Activated naive CD4-positive, alpha-beta T cell treated with anti-CD3 and anti-CD28 coated beads, Interleukin-2, amount 50 U/mL, for 72 hours (primary cell): Measurements from ENCODE around the gene SLC35F3. TPM values are rescaled to one million over a fixed set of nuclear protein-coding genes. Genes with fewer than 3 reads are reported as not detected.

Experiments used
- ATAC-seq, 2 donors: fragments of 150-1000 bp; cut with Tn5 transposase; 2 replicates each; pipeline ENCODE4 v1.10.0; 2021; ENCODE audit warnings: mild to moderate bottlenecking in 2 of 2, moderate library complexity in 2 of 2
- DNase-seq, 2 donors: peaks; one replicate each; pipeline ENCODE4 v3.0.0; 2021 to 2022; ENCODE audit warnings: low spot score in 2 of 2
- H3K27ac Mint-ChIP-seq, 2 donors: one replicate each; pipeline ENCODE4 v1.8.0; 2022; ENCODE audit warnings: mild to moderate bottlenecking in 2 of 2, mixed read lengths in 2 of 2
- H3K36me3 Mint-ChIP-seq, 2 donors: one replicate each; pipeline ENCODE4 v1.8.0; 2022; ENCODE audit warnings: mixed read lengths in 2 of 2
- H3K9me3 Mint-ChIP-seq, 2 donors: one replicate each; pipeline ENCODE4 v1.8.0; 2022; ENCODE audit warnings: mixed read lengths in 2 of 2
- total RNA-seq, 2 donors: library from RNA; stranded (reverse); gene quantifications; one replicate each; pipeline ENCODE4 v1.2.3, GENCODE V29; 2022

SLC35F3 gene
- total RNA-seq, 2 donors from 2014 or later = 0.49 TPM; not detected in 1

DNA sequence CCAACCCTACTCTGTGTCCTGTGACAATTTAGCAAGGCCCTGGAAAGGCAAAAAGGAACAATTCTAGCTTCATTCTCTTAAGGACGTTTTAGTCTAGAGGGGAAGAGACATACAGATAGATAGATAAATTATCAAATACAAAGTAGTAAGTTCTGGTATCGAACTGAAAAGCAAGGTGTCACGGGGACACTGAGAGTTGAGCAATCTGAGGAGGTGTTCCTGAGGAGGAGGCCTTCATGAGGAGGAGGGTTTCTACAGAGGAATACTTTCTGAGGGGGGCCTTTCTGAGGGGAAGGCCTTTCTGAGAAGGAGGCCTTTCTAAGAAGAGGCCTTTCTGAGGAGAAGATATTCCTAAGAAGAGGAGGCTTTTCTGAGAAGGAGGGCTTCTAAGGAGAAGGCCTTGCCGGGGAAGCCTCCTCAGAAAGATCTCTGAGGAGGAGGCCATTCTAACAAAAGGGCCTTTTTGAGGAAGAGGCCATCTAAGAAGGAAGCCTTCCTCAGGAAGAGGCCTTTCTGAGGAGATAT lies 312.9 kb downstream of the SLC35F3 start:
- no peak for DNase-seq
- Mint-ChIP-seq H3K36me3 (no peaks in the 10 kb centered on the region), H3K9me3 (no peaks in the 10 kb centered on the region), H3K27ac (no peak overlapping the region)
- ATAC-seq = no peak

DNA sequence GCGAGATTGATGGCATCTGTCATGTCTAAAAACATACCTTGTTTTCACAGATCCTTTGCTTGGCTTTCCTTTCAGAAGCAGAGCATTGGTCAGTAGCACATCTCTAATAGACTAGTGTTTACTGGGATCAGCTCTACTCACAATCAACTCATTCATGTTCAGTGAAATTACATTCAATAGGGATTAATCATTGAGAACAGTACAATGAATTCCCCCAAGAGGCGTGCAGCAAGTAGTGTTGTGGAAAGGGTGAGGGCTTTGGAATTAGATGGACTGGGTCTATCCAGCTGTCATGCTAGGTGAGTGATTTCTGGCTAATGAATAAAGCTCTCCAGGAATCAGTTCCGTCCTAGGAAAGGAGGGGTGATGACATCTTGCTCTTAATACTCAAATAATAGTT lies 313.6 kb downstream of the SLC35F3 start:
- DNase-seq (no peak), ATAC-seq (no peak)
- Mint-ChIP-seq H3K36me3 (no peaks in the 10 kb centered on the region), H3K9me3 (no peaks in the 10 kb centered on the region), H3K27ac (no peak overlapping the region)

DNA sequence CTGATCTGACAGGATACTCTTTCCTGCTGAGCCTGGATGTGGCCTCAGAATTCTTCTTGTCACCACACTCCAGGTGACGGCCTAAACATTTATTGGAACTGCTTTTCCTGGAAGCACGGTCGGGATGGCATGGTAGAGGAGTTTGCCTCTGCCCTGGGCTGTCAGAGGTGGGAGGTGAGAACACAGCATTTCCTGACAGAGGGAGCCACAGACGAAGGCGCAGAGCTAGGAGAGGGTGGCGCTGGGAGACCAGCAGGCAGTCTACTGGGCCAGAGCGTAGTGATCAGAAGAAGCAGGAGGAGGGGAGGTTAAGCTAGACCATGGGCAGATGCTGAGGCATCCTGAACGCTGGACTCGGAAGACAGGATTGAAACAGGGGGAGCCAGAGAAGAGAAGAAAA lies 315.2 kb downstream of the SLC35F3 start:
- DNase-seq (no peak), ATAC-seq (no peak)
- H3K36me3 Mint-ChIP-seq = no peaks in the 10 kb centered on the region
- no peak overlapping the region for H3K27ac Mint-ChIP-seq
- no peaks in the 10 kb centered on the region for H3K9me3 Mint-ChIP-seq

DNA sequence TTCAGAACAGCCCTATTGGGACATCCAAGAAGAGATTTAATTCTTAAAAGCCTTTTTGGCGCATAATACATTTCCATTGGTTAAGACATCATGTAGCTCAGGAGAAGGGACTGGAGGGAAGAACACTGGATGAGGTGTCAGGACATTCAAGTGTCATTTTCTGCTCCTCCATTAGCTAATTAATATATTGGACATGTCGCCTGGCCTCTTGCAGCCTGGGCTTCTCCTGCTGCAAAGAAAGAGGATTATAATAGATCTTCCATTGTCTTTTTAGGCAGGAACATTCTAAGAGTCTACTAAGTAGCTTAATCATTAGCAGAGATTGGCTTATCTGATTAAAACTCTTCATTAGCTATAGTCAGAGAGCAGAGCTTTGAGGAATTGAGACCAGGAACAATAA lies 317.1 kb downstream of the SLC35F3 start:
- no peaks in the 10 kb centered on the region for H3K36me3 Mint-ChIP-seq
- DNase-seq = no peak
- no peak for ATAC-seq
- H3K27ac Mint-ChIP-seq = no peak overlapping the region
- no peaks in the 10 kb centered on the region for H3K9me3 Mint-ChIP-seq

DNA sequence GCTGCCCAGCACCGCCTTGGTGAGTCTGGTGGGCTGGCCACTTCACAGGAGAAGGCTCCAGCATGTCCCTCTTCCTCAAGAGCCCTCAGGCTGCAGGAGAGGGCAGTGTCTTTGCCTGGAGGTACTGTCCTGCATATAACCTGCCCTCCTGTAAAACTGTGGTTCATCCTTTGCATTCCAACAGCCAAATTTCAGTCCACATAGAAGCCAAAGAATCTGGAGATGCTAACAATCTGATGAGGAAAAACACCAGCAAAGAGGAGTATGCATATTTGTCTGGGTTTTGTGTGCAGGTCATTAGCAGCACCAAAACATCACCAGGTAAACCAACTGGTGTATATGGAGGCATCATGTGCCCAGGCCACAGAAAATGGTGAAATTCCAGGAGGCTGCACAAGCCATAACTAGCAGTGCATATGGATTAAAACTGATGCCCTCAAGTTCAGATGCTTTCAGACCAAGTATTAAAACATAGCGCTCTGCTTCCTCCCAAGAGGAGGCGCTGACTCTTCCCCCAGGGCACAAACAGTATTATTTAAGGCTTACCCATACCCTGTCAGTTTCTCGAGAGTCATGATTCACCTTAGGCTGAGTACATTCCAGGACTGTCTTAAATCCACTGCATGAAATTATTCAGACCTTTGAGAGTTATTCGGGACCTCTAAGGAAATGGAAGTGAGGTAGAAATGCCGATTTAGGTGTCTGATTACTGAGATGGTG lies 318.2 kb downstream of the SLC35F3 start:
- H3K9me3 Mint-ChIP-seq = no peaks in the 10 kb centered on the region
- no peak for DNase-seq
- no peaks in the 10 kb centered on the region for H3K36me3 Mint-ChIP-seq

DNA sequence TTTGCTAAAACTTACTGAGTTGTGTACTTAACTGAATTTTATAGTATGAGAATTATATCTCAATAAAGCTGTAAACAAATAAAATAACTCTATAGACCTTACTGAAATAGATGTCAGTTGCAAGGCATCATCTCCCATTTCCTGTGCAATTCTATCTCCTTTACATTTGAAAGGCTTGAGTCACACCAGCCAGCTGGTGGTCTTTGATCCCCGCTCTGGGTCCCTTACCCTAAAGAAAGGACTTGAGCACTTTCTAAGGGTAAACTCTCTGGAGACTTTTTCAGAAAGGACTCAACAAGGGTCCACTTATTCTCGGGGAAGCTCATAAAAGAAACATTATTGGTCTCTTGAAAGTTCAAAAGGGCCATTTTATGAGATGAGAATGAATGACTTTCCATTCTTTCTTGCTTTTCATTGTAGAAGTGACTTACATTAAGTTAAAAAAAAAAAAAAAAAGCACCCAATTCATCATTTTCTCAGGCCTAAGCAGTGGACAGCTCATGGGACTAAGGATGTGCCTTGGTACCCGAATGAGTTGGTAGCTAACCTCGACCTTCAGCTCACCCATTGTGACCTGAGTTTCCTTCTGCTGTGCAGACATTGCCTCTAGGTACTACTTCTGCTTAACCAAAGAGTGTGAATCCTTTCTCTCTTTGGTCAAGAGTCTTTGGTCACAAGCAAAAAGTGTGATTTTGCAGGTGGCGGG lies 321.8 kb downstream of the SLC35F3 start:
- Mint-ChIP-seq H3K36me3 (no peaks in the 10 kb centered on the region), H3K27ac (no peak overlapping the region), H3K9me3 (no peaks in the 10 kb centered on the region)
- DNase-seq = no peak
- ATAC-seq = peak in 1 of 2 donors; percentile 34

More for the DNA sequence above, 318.2 kb downstream of the SLC35F3 start:
- no peak overlapping the region for H3K27ac Mint-ChIP-seq
- no peak for ATAC-seq

DNA sequence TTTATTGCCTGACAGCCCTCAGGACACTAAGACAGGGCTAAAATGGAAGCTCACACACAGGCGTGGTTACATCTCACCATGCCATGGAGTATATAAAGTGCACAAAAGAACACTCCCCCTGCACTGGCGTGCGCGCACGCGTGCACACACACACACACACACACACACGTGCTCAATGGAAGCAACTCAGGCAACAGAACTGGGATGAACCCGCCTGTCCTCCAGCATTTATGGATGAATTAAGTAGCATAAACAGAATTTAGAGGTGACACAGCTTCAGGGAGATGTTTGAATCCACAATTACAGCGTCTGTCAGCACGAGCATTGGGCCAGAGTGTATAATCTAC lies 322.3 kb downstream of the SLC35F3 start:
- H3K36me3 Mint-ChIP-seq = no peaks in the 10 kb centered on the region
- DNase-seq (no peak), ATAC-seq (no peak)
- H3K27ac Mint-ChIP-seq = no peak overlapping the region
- no peaks in the 10 kb centered on the region for H3K9me3 Mint-ChIP-seq

DNA sequence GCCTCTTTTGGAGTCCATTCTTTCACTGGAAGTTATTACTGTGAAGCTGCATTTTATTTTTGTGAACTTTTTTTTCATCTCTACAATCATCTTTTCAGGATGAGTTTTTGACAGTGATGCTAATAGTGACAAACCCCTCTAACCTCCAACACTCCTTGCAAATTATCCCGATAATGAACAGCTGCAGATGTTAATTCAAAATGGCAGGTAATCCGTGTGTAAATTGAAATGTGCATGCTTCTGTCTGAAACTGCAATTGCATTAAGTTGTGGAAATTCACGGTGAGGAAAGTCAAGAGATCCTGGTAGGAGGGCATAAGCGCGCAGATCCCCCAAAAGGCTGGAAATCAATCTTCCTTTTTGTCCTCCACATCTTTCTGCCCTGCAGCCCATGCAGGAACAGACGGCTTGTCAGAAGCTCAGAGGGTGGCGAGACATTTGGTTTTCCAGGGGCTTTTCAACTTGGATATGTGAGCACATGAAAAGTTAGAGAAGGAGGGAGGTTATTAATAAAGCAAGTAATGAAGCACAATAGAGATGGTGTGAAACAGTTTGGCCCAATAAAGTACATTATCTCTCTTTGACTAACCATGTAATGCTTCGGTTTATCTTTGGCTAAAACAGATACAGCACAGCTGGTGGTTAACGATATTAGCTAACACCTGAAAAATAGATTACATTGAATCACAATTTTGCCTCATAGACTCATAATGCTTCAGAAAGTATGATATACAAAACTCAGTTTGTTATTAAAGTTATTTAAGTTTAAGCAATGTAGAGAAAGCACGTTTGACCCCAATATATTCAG lies 325.3 kb downstream of the SLC35F3 start:
- Mint-ChIP-seq H3K9me3 (no peaks in the 10 kb centered on the region), H3K36me3 (no peaks in the 10 kb centered on the region), H3K27ac (no peak overlapping the region)
- no peak for ATAC-seq
- no peak for DNase-seq

DNA sequence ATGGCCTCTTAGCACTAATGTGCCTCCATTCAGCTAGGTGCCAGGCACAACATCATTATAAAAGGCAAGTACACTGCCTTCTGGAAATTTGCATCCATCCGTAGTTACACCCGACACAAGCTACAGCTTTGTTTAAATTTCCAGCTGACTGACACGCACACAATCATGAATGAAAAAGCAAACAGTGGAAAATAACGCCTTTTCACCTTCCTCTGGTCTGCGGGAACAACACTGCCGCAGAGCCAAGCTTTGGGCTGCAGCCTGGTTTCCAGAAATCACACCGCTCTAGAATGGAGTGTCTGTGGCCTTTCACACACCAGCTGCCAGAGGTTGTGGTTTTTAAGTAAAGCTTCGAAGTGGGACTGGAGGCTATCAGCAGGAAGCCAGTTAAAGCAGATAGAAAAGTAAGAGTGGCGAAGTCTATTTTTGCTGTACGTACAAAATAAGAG lies 326.0 kb downstream of the SLC35F3 start:
- DNase-seq (no peak), ATAC-seq (peak; percentile 47 to 87)
- no peaks in the 10 kb centered on the region for H3K9me3 Mint-ChIP-seq
- no peaks in the 10 kb centered on the region for H3K36me3 Mint-ChIP-seq
- no peak overlapping the region for H3K27ac Mint-ChIP-seq

DNA sequence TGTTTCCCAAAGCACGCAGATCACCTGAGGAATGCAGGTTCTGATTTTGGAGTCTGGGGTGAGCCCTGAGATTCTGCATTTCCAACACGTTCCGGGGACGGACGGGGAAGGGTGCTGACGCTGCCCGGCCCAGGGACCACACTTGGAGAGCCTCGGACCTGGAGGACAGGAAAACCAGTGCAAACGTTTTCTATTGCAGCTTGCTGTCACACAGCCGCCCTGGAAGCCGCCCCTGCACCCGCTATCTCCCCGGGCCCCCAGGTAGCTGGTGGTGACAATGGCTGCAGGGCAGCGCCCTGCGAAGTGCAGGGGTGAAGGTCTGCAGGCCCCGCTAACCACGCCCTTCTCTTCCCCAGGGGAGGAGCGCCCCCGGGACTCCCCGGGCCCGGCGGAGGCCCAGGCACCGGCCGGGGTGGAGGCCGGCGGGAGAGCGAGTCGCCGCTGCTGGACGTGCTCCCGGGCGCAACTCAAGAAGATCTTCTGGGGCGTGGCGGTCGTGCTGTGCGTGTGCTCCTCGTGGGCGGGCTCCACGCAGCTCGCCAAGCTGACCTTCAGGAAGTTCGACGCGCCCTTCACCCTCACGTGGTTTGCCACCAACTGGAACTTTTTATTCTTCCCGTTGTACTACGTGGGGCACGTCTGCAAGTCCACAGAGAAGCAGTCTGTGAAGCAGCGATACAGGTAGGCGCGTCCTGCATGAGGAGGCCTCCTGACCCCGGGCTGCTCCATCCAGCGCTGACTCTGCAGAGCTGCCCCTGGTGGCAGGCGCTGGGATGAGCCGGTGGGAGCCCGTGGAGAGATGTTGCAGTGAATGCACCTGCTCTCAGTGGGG lies 326.8 kb downstream of the SLC35F3 start:
- Mint-ChIP-seq H3K36me3 (no peaks in the 10 kb centered on the region), H3K27ac (no peak overlapping the region), H3K9me3 (no peaks in the 10 kb centered on the region)
- ATAC-seq = peak; percentile 28 to 48
- DNase-seq = no peak

DNA sequence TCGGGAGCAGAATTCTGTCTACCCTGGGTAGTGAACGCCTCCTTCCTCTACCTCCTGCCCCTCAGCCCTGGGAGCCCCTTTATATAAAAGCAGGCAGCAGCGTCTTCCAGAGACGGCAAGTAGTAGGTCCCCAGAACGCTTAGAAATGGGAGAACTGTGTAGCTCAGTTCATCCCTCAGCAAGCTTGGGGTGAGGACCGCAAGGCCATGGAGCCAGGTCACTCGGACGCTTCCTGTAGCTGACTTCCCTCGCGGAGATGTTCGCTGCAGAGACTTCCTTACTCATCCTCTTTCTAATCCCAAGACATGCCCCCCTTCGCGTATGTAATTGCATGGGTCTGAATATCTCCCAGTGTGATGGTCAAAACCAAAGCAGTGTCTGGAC lies 327.4 kb downstream of the SLC35F3 start:
- DNase-seq (no peak), ATAC-seq (no peak)
- no peak overlapping the region for H3K27ac Mint-ChIP-seq
- no peaks in the 10 kb centered on the region for H3K9me3 Mint-ChIP-seq
- H3K36me3 Mint-ChIP-seq = no peaks in the 10 kb centered on the region

DNA sequence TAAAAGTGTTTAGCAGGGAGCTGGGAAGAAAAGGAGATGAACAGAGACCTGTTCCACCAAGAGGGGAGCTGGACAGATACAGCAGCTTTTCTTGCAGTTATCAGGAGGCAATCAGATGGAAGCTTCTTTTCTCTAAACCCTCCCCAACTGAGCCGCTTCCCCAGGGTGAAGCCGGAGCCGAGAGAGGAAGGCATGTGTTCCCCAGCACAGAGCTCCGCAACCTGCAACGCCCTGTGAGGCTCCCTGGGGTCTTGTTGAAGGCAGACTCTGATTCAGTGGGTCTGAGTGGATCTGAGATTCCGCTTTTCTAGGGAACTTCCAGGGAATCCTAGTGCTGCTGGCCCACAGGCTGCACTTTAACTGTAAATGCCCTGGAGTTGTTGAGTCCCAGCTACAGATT lies 329.7 kb downstream of the SLC35F3 start:
- no peaks in the 10 kb centered on the region for H3K9me3 Mint-ChIP-seq
- no peak overlapping the region for H3K27ac Mint-ChIP-seq
- no peak for ATAC-seq
- DNase-seq = no peak
- no peaks in the 10 kb centered on the region for H3K36me3 Mint-ChIP-seq

DNA sequence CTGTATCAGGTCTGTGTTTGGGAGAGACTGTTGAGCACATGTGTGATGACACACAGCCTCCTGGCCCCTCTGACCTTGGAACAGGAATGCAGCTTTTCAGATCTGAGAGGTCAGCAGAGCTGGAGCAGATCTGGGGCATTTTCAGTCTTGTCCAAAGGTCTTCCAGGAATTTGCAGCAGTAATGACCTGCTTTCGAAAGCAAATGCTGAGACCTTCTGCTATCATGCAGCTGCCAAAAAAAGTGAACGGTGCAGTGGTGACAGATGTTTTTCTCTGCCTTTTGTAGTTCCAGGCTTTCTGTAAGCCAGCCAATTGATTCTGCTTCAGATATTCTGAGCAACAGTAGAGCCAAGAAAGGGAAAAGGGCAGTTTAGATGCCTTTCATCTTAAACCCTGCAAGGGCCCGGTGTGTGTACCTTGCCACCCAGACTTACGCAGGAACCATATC lies 331.0 kb downstream of the SLC35F3 start:
- ATAC-seq (no peak), DNase-seq (no peak)
- Mint-ChIP-seq H3K27ac (no peak overlapping the region), H3K9me3 (no peaks in the 10 kb centered on the region), H3K36me3 (no peaks in the 10 kb centered on the region)

DNA sequence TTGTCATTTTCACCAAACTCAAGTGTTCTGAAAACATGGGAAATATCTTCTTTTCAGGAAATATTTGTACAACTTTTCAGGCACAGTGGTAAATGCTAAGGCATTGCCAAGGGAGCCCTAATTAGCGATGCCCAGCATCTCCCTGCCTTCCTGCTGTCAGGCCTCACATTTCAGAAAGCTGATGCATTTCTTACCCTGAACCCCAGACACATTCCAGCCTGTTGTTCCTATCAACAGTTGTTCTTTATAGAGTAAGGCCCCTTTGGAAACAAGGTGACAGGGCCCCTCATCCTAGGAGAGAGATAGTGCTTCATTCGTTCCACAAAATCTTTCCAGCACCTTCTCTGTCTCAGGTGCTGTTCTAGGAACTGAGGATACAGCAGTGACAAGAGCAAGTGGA lies 332.9 kb downstream of the SLC35F3 start:
- Mint-ChIP-seq H3K27ac (no peak overlapping the region), H3K36me3 (no peaks in the 10 kb centered on the region), H3K9me3 (no peaks in the 10 kb centered on the region)
- ATAC-seq = no peak
- DNase-seq = no peak

DNA sequence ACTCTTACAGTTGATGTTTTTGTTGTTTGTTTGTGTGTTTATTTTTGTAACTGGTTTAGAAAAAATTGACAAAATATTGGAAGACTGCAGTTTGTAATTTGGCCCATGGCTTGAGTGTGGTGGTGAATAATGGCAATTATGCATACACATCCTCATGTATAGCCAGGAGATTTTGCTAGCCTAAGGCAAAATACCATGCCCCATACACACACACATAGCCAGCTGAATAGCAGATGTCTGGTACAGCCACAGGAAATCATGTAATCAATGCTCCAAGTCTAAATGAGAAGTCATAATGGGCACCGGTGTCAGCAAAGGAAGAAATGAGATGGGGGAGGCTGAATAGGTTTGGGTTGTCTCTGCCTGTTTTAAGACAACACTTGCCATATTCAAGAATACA lies 333.6 kb downstream of the SLC35F3 start:
- Mint-ChIP-seq H3K9me3 (no peaks in the 10 kb centered on the region), H3K36me3 (no peaks in the 10 kb centered on the region), H3K27ac (no peak overlapping the region)
- no peak for DNase-seq
- ATAC-seq = no peak

DNA sequence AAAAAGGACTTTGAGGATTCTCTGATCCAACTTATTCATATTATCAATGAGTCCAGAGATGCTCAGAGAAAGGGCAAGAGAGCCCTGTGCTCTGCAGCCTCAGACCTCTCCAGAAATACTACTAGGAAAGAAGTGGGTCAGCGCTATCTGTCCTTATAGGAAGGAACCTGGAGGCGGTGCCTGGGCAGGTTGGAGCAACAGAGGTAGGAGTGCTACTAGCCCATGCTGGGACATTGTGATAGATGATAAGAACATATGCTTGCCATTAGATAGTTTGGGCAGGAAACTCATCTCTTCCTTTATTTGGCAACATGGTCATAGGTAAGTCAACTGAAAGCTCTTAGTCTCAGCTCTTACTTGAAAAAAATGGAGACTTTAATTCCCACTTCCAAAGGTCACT lies 335.0 kb downstream of the SLC35F3 start:
- H3K36me3 Mint-ChIP-seq = no peaks in the 10 kb centered on the region
- no peak for ATAC-seq
- DNase-seq = no peak

More for the DNA sequence above, 335.0 kb downstream of the SLC35F3 start:
- Mint-ChIP-seq H3K27ac (no peak overlapping the region), H3K9me3 (no peaks in the 10 kb centered on the region)
